ENCODE results near the gene SLC9A3.

Gene SLC9A3

GRCh38 chr5:556909-557441 lies 32.7 kb upstream of the SLC9A3 start:
- no peak for FAIRE-seq
- no peak for DNase-seq (ENCODE audit: insufficient read length, low spot score)
- TF ChIP-seq SPI1 (IDR thresholded peaks at IDR 0.05; ENCODE audit: low read depth, low read length) (no peak), POU2F2 (IDR thresholded peaks at IDR 0.05; ENCODE audit: low read depth, low read length) (no peak), PAX5 (IDR thresholded peaks at IDR 0.05; ENCODE audit: insufficient read depth, low read length, severe bottlenecking) (no peak), POLR2A (IDR thresholded peaks at IDR 0.05; ENCODE audit: low read depth, low read length) (no peak), TAF1 (IDR thresholded peaks at IDR 0.05; ENCODE audit: low read depth, low read length) (no peak)

- no peak for FAIRE-seq
- DNase-seq (ENCODE audit: insufficient read length, low spot score) = no peak
- no peak for TF ChIP-seq POLR2A (IDR thresholded peaks at IDR 0.05; ENCODE audit: low read depth, low read length)
- TF ChIP-seq PAX5 (IDR thresholded peaks at IDR 0.05; ENCODE audit: insufficient read depth, low read length, severe bottlenecking) = no peak
- no peak for TF ChIP-seq TAF1 (IDR thresholded peaks at IDR 0.05; ENCODE audit: low read depth, low read length)
- TF ChIP-seq SPI1 (IDR thresholded peaks at IDR 0.05; ENCODE audit: low read depth, low read length) = no peak
- no peak for TF ChIP-seq POU2F2 (IDR thresholded peaks at IDR 0.05; ENCODE audit: low read depth, low read length)
- TF ChIP-seq POLR2AphosphoS5 (IDR thresholded peaks at IDR 0.05; ENCODE audit: low read depth, low read length) = no peak
Measured at GRCh38 chr5:555058-555623, 30.9 kb upstream of the SLC9A3 start.

- FAIRE-seq = no peak
- TF ChIP-seq PAX5 (IDR thresholded peaks at IDR 0.05; ENCODE audit: insufficient read depth, low read length, severe bottlenecking) (no peak), POLR2AphosphoS5 (IDR thresholded peaks at IDR 0.05; ENCODE audit: low read depth, low read length) (no peak), POLR2A (IDR thresholded peaks at IDR 0.05; ENCODE audit: low read depth, low read length) (no peak), SPI1 (IDR thresholded peaks at IDR 0.05; ENCODE audit: low read depth, low read length) (no peak), TAF1 (IDR thresholded peaks at IDR 0.05; ENCODE audit: low read depth, low read length) (no peak), POU2F2 (IDR thresholded peaks at IDR 0.05; ENCODE audit: low read depth, low read length) (no peak)
- DNase-seq (ENCODE audit: insufficient read length, low spot score) = no peak
Measured at GRCh38 chr5:554284-554988, 30.2 kb upstream of the SLC9A3 start.

- DNase-seq (ENCODE audit: insufficient read length, low spot score) (no peak), FAIRE-seq (no peak)
- TF ChIP-seq PAX5 (IDR thresholded peaks at IDR 0.05; ENCODE audit: insufficient read depth, low read length, severe bottlenecking) = no peak
- no peak for TF ChIP-seq POU2F2 (IDR thresholded peaks at IDR 0.05; ENCODE audit: low read depth, low read length)
- TF ChIP-seq POLR2A (IDR thresholded peaks at IDR 0.05; ENCODE audit: low read depth, low read length) = no peak
Measured at GRCh38 chr5:553874-554273, 29.6 kb upstream of the SLC9A3 start.

GRCh38 chr5:551406-551805 lies 27.2 kb upstream of the SLC9A3 start:
- no peak for FAIRE-seq
- no peak for DNase-seq (ENCODE audit: insufficient read length, low spot score)
- TF ChIP-seq POLR2AphosphoS5 (IDR thresholded peaks at IDR 0.05; ENCODE audit: low read depth, low read length) = no peak
- TF ChIP-seq PAX5 (IDR thresholded peaks at IDR 0.05; ENCODE audit: insufficient read depth, low read length, severe bottlenecking) = no peak
- no peak for TF ChIP-seq TAF1 (IDR thresholded peaks at IDR 0.05; ENCODE audit: low read depth, low read length)
- TF ChIP-seq SPI1 (IDR thresholded peaks at IDR 0.05; ENCODE audit: low read depth, low read length) = no peak
- no peak for TF ChIP-seq POLR2A (IDR thresholded peaks at IDR 0.05; ENCODE audit: low read depth, low read length)
- no peak for TF ChIP-seq POU2F2 (IDR thresholded peaks at IDR 0.05; ENCODE audit: low read depth, low read length)

- no peak for TF ChIP-seq TAF1 (IDR thresholded peaks at IDR 0.05; ENCODE audit: low read depth, low read length)
- TF ChIP-seq SPI1 (IDR thresholded peaks at IDR 0.05; ENCODE audit: low read depth, low read length) = no peak
- TF ChIP-seq POLR2AphosphoS5 (IDR thresholded peaks at IDR 0.05; ENCODE audit: low read depth, low read length) = no peak
- TF ChIP-seq POU2F2 (IDR thresholded peaks at IDR 0.05; ENCODE audit: low read depth, low read length) = no peak
- TF ChIP-seq POLR2A (IDR thresholded peaks at IDR 0.05; ENCODE audit: low read depth, low read length) = no peak
- no peak for TF ChIP-seq PAX5 (IDR thresholded peaks at IDR 0.05; ENCODE audit: insufficient read depth, low read length, severe bottlenecking)
- FAIRE-seq (no peak), DNase-seq (ENCODE audit: insufficient read length, low spot score) (no peak)
Measured at GRCh38 chr5:549229-549628, 25.0 kb upstream of the SLC9A3 start.

GRCh38 chr5:548256-548655 lies 24.0 kb upstream of the SLC9A3 start:
- no peak for DNase-seq (ENCODE audit: insufficient read length, low spot score)
- no peak for TF ChIP-seq PAX5 (IDR thresholded peaks at IDR 0.05; ENCODE audit: insufficient read depth, low read length, severe bottlenecking)
- TF ChIP-seq POLR2AphosphoS5 (IDR thresholded peaks at IDR 0.05; ENCODE audit: low read depth, low read length) = no peak
- TF ChIP-seq POU2F2 (IDR thresholded peaks at IDR 0.05; ENCODE audit: low read depth, low read length) = no peak
- TF ChIP-seq POLR2A (IDR thresholded peaks at IDR 0.05; ENCODE audit: low read depth, low read length) = no peak
- TF ChIP-seq SPI1 (IDR thresholded peaks at IDR 0.05; ENCODE audit: low read depth, low read length) = no peak
- TF ChIP-seq TAF1 (IDR thresholded peaks at IDR 0.05; ENCODE audit: low read depth, low read length) = no peak
- no peak for FAIRE-seq

- DNase-seq (ENCODE audit: insufficient read length, low spot score) = no peak
- no peak for FAIRE-seq
- TF ChIP-seq POLR2AphosphoS5 (IDR thresholded peaks at IDR 0.05; ENCODE audit: low read depth, low read length) (no peak), TAF1 (IDR thresholded peaks at IDR 0.05; ENCODE audit: low read depth, low read length) (no peak), POLR2A (IDR thresholded peaks at IDR 0.05; ENCODE audit: low read depth, low read length) (no peak), SPI1 (IDR thresholded peaks at IDR 0.05; ENCODE audit: low read depth, low read length) (no peak), PAX5 (IDR thresholded peaks at IDR 0.05; ENCODE audit: insufficient read depth, low read length, severe bottlenecking) (no peak), POU2F2 (IDR thresholded peaks at IDR 0.05; ENCODE audit: low read depth, low read length) (no peak)
Measured at GRCh38 chr5:547086-547924, 23.1 kb upstream of the SLC9A3 start.

- no peak for DNase-seq (ENCODE audit: insufficient read length, low spot score)
- TF ChIP-seq POU2F2 (IDR thresholded peaks at IDR 0.05; ENCODE audit: low read depth, low read length) = no peak
- TF ChIP-seq POLR2AphosphoS5 (IDR thresholded peaks at IDR 0.05; ENCODE audit: low read depth, low read length) = no peak
- TF ChIP-seq SPI1 (IDR thresholded peaks at IDR 0.05; ENCODE audit: low read depth, low read length) = no peak
- TF ChIP-seq POLR2A (IDR thresholded peaks at IDR 0.05; ENCODE audit: low read depth, low read length) = no peak
- TF ChIP-seq TAF1 (IDR thresholded peaks at IDR 0.05; ENCODE audit: low read depth, low read length) = no peak
- TF ChIP-seq PAX5 (IDR thresholded peaks at IDR 0.05; ENCODE audit: insufficient read depth, low read length, severe bottlenecking) = no peak
- no peak for FAIRE-seq
Measured at GRCh38 chr5:546376-546908, 22.2 kb upstream of the SLC9A3 start.
